Activated T-cell treated with anti-CD3 and anti-CD28 coated beads, Interleukin-2, amount 50 U/mL, for 4 hours (primary cell): Measurements from ENCODE around the gene KLHDC4. TPM values are rescaled to one million over a fixed set of nuclear protein-coding genes. Genes with fewer than 3 reads are reported as not detected.
"Not testable (repeated sequence)": the region's sequence is repeated elsewhere in the genome, so short reads cannot be mapped to it uniquely, and the experiment has no call there.

Source experiments
- ATAC-seq, 2 donors: fragments of 200-7000 bp; cut with Tn5 transposase; one replicate each; pipeline ENCODE4 v1.10.0; 2021
- DNase-seq: peaks from one replicate; pipeline ENCODE4 v3.0.0-alpha.2; 2020
- H3K27me3 Mint-ChIP-seq: one replicate; pipeline ENCODE4 v1.8.0; 2021; ENCODE audit warnings: low read depth, mixed read lengths
- H3K36me3 Mint-ChIP-seq: one replicate; pipeline ENCODE4 v1.8.0; 2022; ENCODE audit warnings: mixed read lengths; ENCODE audit not compliant: insufficient read depth
- H3K4me1 Mint-ChIP-seq: one replicate; pipeline ENCODE4 v1.8.0; 2021; ENCODE audit warnings: low read depth, mixed read lengths
- H3K4me3 Mint-ChIP-seq: one replicate; pipeline ENCODE4 v1.8.0; 2021; ENCODE audit warnings: mild to moderate bottlenecking, moderate library complexity, mixed read lengths
- H3K9me3 Mint-ChIP-seq: one replicate; pipeline ENCODE4 v1.8.0; 2021; ENCODE audit warnings: mixed read lengths
- total RNA-seq, 3 donors: library from RNA; stranded (reverse); gene quantifications; one replicate each; pipeline ENCODE4 v1.2.1, GENCODE V29; 2021

Gene KLHDC4
- total RNA-seq, 3 donors from 2014 or later = 71.6 to 78.1 (median 76.0) TPM

DNA sequence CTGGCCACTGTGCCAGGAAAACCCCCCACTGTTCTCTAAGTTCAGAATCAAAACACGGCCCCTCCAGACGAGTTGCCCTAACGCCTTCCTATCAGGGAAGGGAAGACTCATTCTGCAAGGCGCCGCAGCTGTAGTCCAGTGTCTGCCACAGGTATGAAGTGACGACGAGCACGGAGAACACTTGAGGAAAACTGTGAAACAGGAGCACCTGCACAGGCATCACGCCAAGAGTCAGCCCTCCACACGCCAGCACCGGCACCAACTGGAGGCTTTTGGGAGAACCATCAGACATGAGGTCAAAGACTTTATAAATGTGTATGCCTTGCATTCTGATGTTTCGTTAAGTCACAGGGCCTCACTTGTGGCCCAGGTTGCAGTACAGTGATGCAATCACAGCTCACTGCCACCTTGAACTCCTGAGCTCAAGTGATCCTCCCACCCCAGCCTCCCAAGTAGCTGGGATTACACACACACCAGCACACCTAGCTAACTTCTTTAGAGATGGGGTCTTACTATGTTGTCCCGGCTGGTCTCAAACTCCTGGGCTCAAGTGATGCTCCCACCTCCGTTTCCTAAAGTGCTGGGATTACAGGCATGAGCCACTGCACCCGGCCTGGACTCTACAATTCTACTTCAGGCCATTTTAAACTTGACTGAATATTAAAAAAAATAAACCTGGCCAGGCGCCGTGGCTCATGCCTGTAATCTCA lies 22.9 kb downstream of the KLHDC4 start:
- peaks cover 30% of the 10 kb centered on the region for H3K36me3 Mint-ChIP-seq
- no peak overlapping the region for H3K4me3 Mint-ChIP-seq
- no peaks in the 10 kb centered on the region for H3K27me3 Mint-ChIP-seq
- no peaks in the 10 kb centered on the region for H3K9me3 Mint-ChIP-seq
- no peak for DNase-seq
- ATAC-seq = no peak
- H3K4me1 Mint-ChIP-seq = peaks cover 7% of the 10 kb centered on the region

DNA sequence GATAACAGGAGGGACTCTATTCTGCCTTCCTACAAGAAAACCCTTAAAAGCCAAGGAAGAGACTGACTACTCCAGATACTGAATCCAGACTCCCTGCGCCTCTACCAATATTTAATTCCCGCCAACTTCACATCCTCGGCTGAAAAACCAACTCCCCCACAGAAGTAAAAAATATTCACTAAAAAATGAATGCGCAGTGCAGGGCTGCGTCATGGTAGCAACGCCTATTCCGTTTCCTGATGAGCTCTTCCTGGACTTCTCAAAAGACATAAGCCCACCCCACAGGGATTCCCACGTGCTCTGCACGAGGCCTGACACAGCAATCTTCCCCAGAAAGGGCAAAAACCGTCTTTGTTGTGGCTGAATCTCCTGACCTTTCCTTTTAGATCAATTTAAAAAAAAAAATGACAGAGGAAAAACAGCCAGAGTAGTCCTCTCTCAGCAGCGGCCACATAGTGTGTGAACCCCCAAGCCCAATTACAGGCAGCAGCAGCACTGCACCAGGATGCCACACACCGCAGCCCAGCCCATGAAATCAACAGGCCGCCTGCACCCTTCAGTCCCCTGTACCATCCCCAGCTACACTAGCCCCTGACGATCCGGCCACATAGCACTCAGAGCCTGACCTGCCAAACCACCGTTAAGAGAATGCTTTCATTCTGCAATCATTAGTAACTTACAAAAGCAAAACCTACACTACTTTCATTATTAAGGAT lies 23.9 kb downstream of the KLHDC4 start:
- no peak overlapping the region for H3K4me3 Mint-ChIP-seq
- no peak for DNase-seq
- ATAC-seq = no peak
- peaks cover 7% of the 10 kb centered on the region for H3K4me1 Mint-ChIP-seq
- H3K27me3 Mint-ChIP-seq = no peaks in the 10 kb centered on the region
- no peaks in the 10 kb centered on the region for H3K9me3 Mint-ChIP-seq
- H3K36me3 Mint-ChIP-seq = peaks cover 29% of the 10 kb centered on the region

DNA sequence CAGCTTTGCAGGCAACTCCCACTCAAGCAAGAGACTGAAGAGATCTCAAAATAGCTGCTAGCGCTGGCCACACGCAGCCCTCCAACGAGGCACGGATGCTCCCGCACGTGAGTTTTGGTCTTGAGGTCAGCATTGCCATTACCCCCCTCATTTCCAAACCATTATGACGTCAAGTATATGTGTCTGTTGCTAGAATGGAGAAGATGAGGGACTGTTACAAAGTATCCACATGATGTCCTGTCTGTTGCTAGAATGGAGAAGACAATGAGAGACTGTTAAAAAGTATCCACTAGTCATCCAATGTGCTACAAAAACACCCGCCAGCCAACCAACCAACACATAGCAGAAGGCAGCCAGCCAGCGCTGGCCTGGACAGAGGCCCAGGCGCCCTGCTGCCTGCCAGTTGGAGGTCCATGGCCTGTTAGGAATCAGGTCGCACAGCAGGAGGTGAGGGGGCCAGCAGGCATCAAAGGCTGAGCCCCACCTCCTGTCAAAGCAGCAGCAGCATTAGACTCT lies 24.8 kb downstream of the KLHDC4 start:
- Mint-ChIP-seq H3K9me3 (no peaks in the 10 kb centered on the region), H3K36me3 (peaks cover 28% of the 10 kb centered on the region), H3K4me3 (no peak overlapping the region), H3K27me3 (no peaks in the 10 kb centered on the region), H3K4me1 (peaks cover 7% of the 10 kb centered on the region)
- DNase-seq = no peak
- no peak for ATAC-seq

DNA sequence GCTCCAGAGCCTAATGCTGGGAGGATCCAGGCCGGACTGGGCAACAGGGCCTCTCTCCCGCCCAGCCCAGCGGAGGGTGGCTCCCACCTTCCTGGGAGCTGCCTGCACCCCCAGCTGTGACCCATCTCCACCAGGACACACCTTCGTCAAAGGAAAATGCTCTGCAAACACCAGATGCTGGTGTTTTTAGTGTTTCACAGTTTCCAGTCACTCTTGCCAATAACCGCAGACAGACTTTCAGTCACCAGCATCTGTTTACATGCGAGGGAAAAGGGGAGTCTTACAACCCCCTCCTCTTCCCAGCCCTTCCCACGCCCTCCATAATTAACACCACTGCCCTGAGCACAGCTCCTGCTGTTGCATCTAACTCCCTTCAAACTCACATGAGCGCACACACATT lies 25.3 kb downstream of the KLHDC4 start:
- Mint-ChIP-seq H3K4me3 (no peak overlapping the region), H3K27me3 (no peaks in the 10 kb centered on the region), H3K9me3 (no peaks in the 10 kb centered on the region), H3K4me1 (peaks cover 7% of the 10 kb centered on the region), H3K36me3 (peaks cover 28% of the 10 kb centered on the region)
- DNase-seq (no peak), ATAC-seq (no peak)

DNA sequence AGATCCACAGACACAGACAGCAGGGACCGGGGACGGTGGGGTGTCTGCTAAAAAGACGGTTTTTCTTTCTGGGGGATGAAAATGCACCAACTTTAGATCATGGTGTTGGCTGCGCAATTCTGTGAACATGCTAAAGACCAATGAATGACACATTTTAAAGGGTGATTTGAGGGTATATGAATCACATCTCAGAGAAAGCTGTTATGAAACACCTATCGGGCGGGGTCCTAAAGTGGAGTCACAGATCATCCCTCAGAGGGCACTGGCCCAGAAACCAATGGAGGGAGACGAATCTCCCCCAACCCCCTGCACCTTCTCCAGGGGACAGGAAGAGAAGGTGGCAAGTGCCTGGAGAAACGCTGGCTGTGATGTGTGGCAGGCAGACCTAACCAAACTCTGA lies 26.0 kb downstream of the KLHDC4 start:
- no peak for DNase-seq
- Mint-ChIP-seq H3K9me3 (no peaks in the 10 kb centered on the region), H3K36me3 (peaks cover 22% of the 10 kb centered on the region), H3K4me3 (no peak overlapping the region), H3K4me1 (peaks cover 7% of the 10 kb centered on the region), H3K27me3 (no peaks in the 10 kb centered on the region)
- ATAC-seq = no peak

DNA sequence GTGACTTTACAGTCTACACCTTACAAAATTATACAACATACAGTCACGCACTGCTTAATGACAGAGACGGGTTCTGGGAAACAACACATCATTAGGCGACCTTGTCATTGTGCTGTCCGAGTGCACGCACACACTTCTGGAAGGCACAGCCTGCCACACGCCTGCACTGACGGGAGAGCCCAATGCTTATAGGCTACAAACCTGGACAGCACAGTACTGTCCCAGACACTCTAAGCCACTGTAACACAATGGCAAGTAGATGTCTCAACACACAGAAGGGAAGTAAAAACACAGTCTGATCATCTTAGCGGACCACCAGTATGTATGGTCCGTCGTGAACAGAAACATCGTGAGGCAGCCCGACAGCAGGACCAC lies 29.8 kb downstream of the KLHDC4 start:
- H3K4me1 Mint-ChIP-seq = peaks cover 21% of the 10 kb centered on the region
- ATAC-seq (no peak), DNase-seq (no peak)
- H3K27me3 Mint-ChIP-seq = no peaks in the 10 kb centered on the region
- H3K4me3 Mint-ChIP-seq = no peak overlapping the region
- H3K9me3 Mint-ChIP-seq = no peaks in the 10 kb centered on the region
- peaks cover 10% of the 10 kb centered on the region for H3K36me3 Mint-ChIP-seq

DNA sequence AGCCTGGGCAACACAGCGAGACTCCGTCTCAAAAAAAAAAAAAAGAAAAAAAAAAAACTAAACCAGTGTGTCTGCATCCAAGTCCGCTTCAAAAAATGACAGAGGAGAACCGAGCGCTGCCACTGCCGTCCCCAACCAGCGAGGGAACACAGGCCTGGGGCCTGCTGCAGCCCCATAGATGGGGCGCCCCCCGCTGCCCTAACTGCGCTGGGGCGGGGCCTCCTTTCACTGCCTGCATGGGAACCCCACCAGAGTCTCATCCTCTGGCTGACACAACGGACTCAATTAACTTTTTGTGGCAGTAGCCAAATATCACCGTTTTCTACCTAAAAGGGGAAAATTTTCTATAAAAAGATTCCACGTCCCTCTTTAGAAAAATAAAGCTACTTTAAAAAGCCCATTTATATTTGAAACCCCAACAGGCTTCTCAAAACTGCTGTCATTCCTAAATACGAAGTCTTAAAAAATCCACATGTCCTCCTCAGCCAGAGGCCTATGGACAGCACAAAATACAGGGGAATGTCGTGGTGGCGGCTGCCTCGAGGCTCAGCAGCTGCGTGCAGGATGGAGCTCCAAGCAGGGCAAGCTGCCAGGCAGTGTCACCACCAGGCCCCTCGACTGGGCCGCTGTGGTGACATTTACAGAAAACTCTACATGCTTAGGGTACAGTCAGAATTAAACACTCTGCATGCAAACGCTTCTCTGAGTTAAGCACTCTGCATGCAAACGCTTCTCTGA lies 30.3 kb downstream of the KLHDC4 start:
- Mint-ChIP-seq H3K4me3 (no peak overlapping the region), H3K27me3 (no peaks in the 10 kb centered on the region), H3K36me3 (peaks cover 11% of the 10 kb centered on the region), H3K9me3 (no peaks in the 10 kb centered on the region), H3K4me1 (peaks cover 17% of the 10 kb centered on the region)
- DNase-seq = no peak
- no peak for ATAC-seq

DNA sequence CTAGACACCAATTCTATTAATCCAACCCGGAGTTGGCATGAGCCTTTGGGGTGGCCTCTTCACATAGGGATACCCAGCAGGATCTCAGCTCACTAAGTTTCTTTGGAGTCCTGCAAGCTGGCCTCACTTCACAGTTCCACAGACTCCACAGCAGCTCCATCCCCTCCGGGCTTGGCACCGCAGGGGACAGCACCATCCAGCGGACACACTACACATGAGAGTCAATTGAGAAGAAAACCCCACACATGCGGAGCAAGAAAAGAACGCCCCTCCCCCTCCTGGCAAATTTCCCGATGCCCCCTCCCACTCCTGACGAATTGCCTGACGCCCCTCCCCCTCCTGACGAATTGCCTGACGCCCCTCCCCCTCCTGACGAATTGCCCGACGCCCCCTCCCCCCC lies 31.1 kb downstream of the KLHDC4 start:
- H3K4me3 Mint-ChIP-seq = no peak overlapping the region
- H3K36me3 Mint-ChIP-seq = peaks cover 12% of the 10 kb centered on the region
- no peaks in the 10 kb centered on the region for H3K9me3 Mint-ChIP-seq
- no peak for DNase-seq
- no peak for ATAC-seq
- peaks cover 17% of the 10 kb centered on the region for H3K4me1 Mint-ChIP-seq
- no peaks in the 10 kb centered on the region for H3K27me3 Mint-ChIP-seq

DNA sequence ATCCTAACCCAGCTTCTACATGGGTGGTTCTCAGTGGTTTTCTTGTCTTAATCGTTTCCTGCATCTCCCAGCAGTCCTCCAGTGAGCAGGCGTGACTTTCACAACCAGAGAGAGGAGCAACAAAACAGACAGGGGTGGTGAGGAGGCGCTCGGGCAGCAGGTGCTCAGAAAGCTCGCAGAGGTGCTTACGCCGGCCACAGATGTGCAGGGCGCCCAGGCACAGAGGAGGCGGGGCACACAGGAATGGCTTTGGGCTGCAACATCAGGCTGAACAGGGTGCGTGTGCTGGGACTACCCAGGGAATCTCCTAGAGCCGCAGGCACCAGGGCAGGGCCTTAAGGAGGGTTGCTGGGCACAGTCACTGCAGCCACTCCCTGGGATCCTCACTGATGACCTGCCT lies 32.6 kb downstream of the KLHDC4 start:
- DNase-seq (no peak), ATAC-seq (no peak)
- Mint-ChIP-seq H3K9me3 (no peaks in the 10 kb centered on the region), H3K36me3 (peaks cover 17% of the 10 kb centered on the region), H3K27me3 (no peaks in the 10 kb centered on the region), H3K4me1 (peaks cover 17% of the 10 kb centered on the region), H3K4me3 (no peak overlapping the region)

DNA sequence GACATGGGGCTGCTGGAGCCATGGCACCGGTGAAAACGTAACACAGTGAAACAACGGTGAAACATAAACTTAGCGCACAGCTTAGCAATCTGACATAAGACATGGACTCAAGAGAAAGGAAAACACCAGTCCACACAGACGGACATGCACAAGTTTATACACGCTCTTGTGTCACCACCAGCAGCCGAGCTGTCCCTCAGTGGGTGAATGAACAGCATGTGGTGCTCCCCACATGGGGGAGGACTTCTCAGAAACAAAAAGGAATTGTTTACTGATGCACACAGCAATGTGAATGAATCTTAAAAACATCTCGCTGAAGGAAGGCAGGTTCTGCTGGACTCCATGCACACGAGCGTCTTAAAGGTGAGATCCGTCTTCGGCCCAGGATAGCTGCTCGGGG lies 34.2 kb downstream of the KLHDC4 start:
- H3K4me3 Mint-ChIP-seq = no peak overlapping the region
- ATAC-seq = no peak
- no peaks in the 10 kb centered on the region for H3K9me3 Mint-ChIP-seq
- DNase-seq = no peak
- H3K4me1 Mint-ChIP-seq = peaks cover 17% of the 10 kb centered on the region
- H3K27me3 Mint-ChIP-seq = no peaks in the 10 kb centered on the region
- peaks cover 22% of the 10 kb centered on the region for H3K36me3 Mint-ChIP-seq

DNA sequence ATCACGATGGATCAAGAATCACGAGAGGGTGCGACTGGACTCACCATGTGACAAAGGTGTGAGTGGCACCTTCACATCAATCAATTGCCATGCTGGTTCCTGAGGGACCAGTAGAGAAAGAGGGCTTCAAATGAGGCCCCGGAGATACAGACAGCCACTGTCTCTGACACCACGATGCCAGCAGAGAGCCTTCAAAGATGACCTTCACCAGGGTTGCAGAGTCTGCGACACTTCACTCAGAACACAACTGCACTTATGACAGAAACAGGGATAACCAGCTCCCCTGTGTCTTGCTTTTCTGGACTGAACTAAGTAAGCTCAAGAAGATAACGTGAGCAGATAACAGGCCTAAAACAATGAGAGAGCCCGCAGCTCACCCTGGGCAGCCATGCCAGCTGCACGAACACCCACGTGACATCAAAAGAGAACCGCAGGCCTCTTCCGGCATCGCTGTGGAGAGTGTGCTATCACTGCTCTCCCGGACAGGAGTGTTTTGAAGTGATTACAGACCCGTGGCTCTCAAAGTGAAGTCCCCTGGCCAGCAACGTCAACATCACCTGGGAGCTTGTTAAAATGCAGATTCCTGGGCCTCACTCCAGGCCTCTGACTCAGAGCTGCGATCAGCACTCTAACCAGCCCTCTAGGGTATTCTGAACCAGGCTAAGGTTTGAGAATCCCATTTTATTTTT lies 36.4 kb downstream of the KLHDC4 start:
- Mint-ChIP-seq H3K4me3 (no peak overlapping the region), H3K4me1 (peaks cover 23% of the 10 kb centered on the region), H3K27me3 (no peaks in the 10 kb centered on the region), H3K36me3 (peaks cover 26% of the 10 kb centered on the region), H3K9me3 (no peaks in the 10 kb centered on the region)
- ATAC-seq (no peak), DNase-seq (no peak)

DNA sequence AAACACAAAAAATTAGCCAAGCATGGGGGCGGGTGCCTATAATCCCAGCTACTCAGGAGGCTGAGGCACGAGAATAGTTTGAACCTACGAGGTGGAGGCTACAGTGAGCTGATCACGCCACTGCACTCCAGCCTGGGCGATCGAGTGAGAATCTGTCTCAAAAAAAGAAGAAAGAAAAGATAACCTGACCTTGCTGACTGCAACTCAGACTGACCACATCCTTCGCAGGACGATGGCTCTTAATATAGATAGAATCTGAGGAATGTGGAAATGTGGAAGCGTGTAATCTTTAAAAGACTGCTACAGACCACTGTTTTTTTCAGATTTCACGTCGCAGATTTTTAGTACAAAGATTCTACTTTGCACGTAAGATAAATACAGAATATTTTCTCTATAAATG lies 37.8 kb downstream of the KLHDC4 start:
- ATAC-seq = no peak
- Mint-ChIP-seq H3K4me3 (no peak overlapping the region), H3K4me1 (peaks cover 25% of the 10 kb centered on the region), H3K9me3 (no peaks in the 10 kb centered on the region), H3K36me3 (peaks cover 34% of the 10 kb centered on the region), H3K27me3 (no peaks in the 10 kb centered on the region)
- DNase-seq = no peak

DNA sequence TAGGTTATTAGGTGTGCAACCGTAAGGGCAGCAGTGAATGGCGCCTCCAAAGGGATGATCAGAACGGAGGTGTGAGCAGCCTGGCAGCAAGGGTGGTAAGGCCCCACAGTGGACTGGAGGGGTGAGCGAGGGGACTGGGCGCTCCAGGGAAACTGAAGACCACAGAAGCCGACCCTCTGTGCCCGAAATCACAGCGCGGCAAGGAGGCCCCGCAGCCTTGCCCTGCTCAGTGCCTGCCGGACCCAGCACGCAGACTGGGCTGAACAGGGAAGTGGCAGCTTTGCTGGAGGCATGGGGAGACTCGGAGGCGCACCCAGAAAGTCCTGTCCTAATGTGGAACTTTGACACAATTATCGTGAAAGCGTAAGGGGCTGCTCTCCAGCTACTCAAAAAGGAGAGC lies 38.4 kb downstream of the KLHDC4 start:
- DNase-seq = no peak
- Mint-ChIP-seq H3K4me1 (peaks cover 26% of the 10 kb centered on the region), H3K9me3 (no peaks in the 10 kb centered on the region), H3K4me3 (no peak overlapping the region), H3K36me3 (peaks cover 37% of the 10 kb centered on the region), H3K27me3 (no peaks in the 10 kb centered on the region)
- ATAC-seq = no peak

DNA sequence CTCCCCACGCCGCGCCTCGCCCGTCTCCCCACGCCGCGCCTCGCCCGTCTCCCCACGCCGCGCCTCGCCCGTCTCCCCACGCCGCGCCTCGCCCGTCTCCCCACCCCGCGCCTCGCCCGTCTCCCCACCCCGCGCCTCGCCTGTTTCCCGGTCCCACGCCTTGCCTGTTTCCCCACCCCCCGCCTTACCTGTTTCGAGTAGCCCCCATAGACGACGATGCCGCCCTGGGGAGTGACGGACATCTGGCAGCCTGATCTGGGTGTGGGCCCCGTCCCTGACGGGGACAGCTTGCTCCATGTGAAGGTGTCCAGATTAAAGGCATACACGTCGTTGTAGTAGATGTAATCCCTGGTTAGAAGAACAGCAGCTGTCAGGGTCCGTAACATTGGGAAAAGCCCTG lies 39.2 kb downstream of the KLHDC4 start:
- not testable (repeated sequence) for DNase-seq, H3K27me3 Mint-ChIP-seq, ATAC-seq, H3K9me3 Mint-ChIP-seq, H3K4me3 Mint-ChIP-seq
- Mint-ChIP-seq H3K36me3 (peaks cover 39% of the 10 kb centered on the region), H3K4me1 (peaks cover 25% of the 10 kb centered on the region)
